Astrocyte (in vitro differentiated cells and primary cell): ENCODE data around the gene TUBA3C. TPM values are rescaled to one million over a fixed set of nuclear protein-coding genes. Genes with fewer than 3 reads are reported as not detected.

Experiments
- DNase-seq: peaks from one replicate; pipeline ENCODE4 v3.0.0-alpha.2; 2010; ENCODE audit warnings: low read depth
- FAIRE-seq: peaks from 2 replicates; lab custom pipeline; 2011; peaks lifted over from hg19 to GRCh38; lab: Jason Lieb, UNC
- H2AFZ ChIP-seq: 2 replicates; pipeline ENCODE4 v1.6.0; 2012; ENCODE audit warnings: low read depth, low read length, inconsistent platforms
- H3K27ac ChIP-seq: 2 replicates; pipeline ENCODE4 v1.5.1; 2011; ENCODE audit warnings: low read depth, low read length, inconsistent platforms
- H3K27me3 ChIP-seq: 2 replicates; pipeline ENCODE4 v1.6.0; 2011; ENCODE audit warnings: low read length, inconsistent platforms; ENCODE audit not compliant: insufficient read depth
- H3K36me3 ChIP-seq: 2 replicates; pipeline ENCODE4 v1.5.1; 2011; ENCODE audit warnings: low read length, inconsistent platforms; ENCODE audit not compliant: insufficient read depth
- H3K4me1 ChIP-seq: 2 replicates; pipeline ENCODE4 v1.5.1; 2011; ENCODE audit warnings: low read length, inconsistent platforms; ENCODE audit not compliant: insufficient read depth
- H3K4me2 ChIP-seq: 2 replicates; pipeline ENCODE4 v1.6.0; 2012; ENCODE audit warnings: low read length, inconsistent platforms
- H3K4me3 ChIP-seq: 2 replicates; pipeline ENCODE4 v1.5.1; 2011; ENCODE audit warnings: low read depth, mild to moderate bottlenecking, low read length, inconsistent platforms; ENCODE audit not compliant: insufficient read depth
- H3K79me2 ChIP-seq: 2 replicates; pipeline ENCODE4 v1.6.0; 2012; ENCODE audit warnings: mild to moderate bottlenecking, low read length, inconsistent platforms; ENCODE audit not compliant: insufficient read depth
- H3K9ac ChIP-seq: 2 replicates; pipeline ENCODE4 v1.6.0; 2012; ENCODE audit warnings: mild to moderate bottlenecking, low read length, inconsistent platforms
- H3K9me3 ChIP-seq: 2 replicates; pipeline ENCODE4 v1.5.1; 2012; ENCODE audit warnings: low read depth, mild to moderate bottlenecking, low read length, inconsistent platforms; ENCODE audit not compliant: insufficient read depth
- H4K20me1 ChIP-seq: 2 replicates; pipeline ENCODE4 v1.6.0; 2012; ENCODE audit warnings: low read length, inconsistent platforms; ENCODE audit not compliant: insufficient read depth
- H3K27ac Mint-ChIP-seq: one replicate; pipeline ENCODE4 v1.8.0; 2021; ENCODE audit warnings: mild to moderate bottlenecking, mixed read lengths; ENCODE audit not compliant: unreplicated experiment
- H3K27me3 Mint-ChIP-seq: one replicate; pipeline ENCODE4 v1.8.0; 2021; ENCODE audit warnings: low read depth, mixed read lengths; ENCODE audit not compliant: unreplicated experiment
- H3K36me3 Mint-ChIP-seq: one replicate; pipeline ENCODE4 v1.8.0; 2021; ENCODE audit warnings: low read depth, mixed read lengths; ENCODE audit not compliant: unreplicated experiment
- H3K4me1 Mint-ChIP-seq: one replicate; pipeline ENCODE4 v1.8.0; 2021; ENCODE audit warnings: low read depth, mixed read lengths; ENCODE audit not compliant: unreplicated experiment
- H3K4me3 Mint-ChIP-seq: one replicate; pipeline ENCODE4 v1.8.0; 2021; ENCODE audit warnings: mild to moderate bottlenecking, moderate library complexity, mixed read lengths; ENCODE audit not compliant: unreplicated experiment
- H3K9me3 Mint-ChIP-seq: one replicate; pipeline ENCODE4 v1.8.0; 2021; ENCODE audit warnings: mild to moderate bottlenecking, mixed read lengths; ENCODE audit not compliant: unreplicated experiment
- EZH2 ChIP-seq: IDR thresholded peaks from 2 replicates; pipeline ENCODE4 v1.6.1; 2012; ENCODE audit warnings: mild to moderate bottlenecking, low read length, inconsistent platforms; ENCODE audit not compliant: insufficient read depth
- total RNA-seq: library from RNA; stranded (reverse); gene quantifications from 2 replicates; pipeline ENCODE4 v1.2.1, GENCODE V29; 2021
- TF ChIP-seq, protein P1 (sequence below): IDR thresholded peaks from 2 replicates; pipeline ENCODE4 v1.5.1; 2011; ENCODE audit warnings: low read depth, mild to moderate bottlenecking, inconsistent platforms, low read length, moderate library complexity; ENCODE audit not compliant: insufficient read depth

The TUBA3C gene
- total RNA-seq, 1 donor from 2014 or later, result not detected

DNA sequence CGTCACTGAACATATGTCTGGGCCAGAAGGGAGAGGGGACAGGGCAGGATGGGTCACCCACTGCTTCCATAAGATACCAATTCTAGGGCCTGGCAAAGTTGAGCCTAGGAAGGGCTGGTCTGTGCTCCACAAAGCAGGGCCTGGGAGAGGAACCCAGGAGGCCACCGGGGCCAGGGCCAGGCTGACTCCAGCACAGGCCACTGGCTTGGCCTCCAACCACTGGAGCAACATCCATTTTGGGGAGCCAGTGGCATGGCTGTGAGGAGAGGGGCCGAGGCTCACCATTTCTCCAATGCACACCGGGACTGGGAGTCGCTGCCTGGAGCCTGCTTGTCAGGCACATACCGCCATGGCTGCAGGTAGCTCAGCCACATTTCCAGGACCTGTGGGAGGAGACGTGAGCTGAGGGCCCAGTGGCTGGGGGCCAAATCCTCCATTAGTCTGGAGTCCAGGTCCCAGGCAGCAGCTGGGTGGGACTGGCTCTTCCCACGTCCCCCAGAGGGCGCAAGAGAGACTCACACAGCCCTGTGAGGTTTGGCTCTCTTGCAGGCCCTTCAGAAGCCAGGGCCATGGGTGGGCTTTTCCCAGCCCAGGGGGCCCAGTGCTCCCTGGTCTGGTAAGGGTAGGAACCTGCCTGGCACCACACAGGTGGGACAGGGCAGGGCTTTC is 27.7 kb downstream of the TUBA3C start:
- no peak for TF ChIP-seq EZH2
- TF ChIP-seq, protein P1, sequence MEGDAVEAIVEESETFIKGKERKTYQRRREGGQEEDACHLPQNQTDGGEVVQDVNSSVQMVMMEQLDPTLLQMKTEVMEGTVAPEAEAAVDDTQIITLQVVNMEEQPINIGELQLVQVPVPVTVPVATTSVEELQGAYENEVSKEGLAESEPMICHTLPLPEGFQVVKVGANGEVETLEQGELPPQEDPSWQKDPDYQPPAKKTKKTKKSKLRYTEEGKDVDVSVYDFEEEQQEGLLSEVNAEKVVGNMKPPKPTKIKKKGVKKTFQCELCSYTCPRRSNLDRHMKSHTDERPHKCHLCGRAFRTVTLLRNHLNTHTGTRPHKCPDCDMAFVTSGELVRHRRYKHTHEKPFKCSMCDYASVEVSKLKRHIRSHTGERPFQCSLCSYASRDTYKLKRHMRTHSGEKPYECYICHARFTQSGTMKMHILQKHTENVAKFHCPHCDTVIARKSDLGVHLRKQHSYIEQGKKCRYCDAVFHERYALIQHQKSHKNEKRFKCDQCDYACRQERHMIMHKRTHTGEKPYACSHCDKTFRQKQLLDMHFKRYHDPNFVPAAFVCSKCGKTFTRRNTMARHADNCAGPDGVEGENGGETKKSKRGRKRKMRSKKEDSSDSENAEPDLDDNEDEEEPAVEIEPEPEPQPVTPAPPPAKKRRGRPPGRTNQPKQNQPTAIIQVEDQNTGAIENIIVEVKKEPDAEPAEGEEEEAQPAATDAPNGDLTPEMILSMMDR, result no peak
- H3K27ac Mint-ChIP-seq, result no peak overlapping the region
- H3K27ac ChIP-seq, result no peak overlapping the region
- H3K4me3 ChIP-seq, result no peak overlapping the region
- H3K4me1 ChIP-seq, result no peaks in the 10 kb centered on the region
- DNase-seq, result no peak
- H3K9me3 ChIP-seq, result peaks cover 45% of the 10 kb centered on the region
- H3K79me2 ChIP-seq, result no peaks in the 10 kb centered on the region
- no peak overlapping the region for H3K4me3 Mint-ChIP-seq
- no peaks in the 10 kb centered on the region for H3K4me1 Mint-ChIP-seq
- H3K9me3 Mint-ChIP-seq, result peaks cover 22% of the 10 kb centered on the region
- H4K20me1 ChIP-seq, result no peaks in the 10 kb centered on the region
- H3K9ac ChIP-seq, result no peak overlapping the region
- H3K36me3 ChIP-seq, result no peaks in the 10 kb centered on the region
- no peak overlapping the region for H3K4me2 ChIP-seq
- no peak overlapping the region for H2AFZ ChIP-seq
- peaks cover 1% of the 10 kb centered on the region for H3K36me3 Mint-ChIP-seq
- no peaks in the 10 kb centered on the region for H3K27me3 Mint-ChIP-seq
- no peak for FAIRE-seq
- H3K27me3 ChIP-seq, result no peaks in the 10 kb centered on the region

DNA sequence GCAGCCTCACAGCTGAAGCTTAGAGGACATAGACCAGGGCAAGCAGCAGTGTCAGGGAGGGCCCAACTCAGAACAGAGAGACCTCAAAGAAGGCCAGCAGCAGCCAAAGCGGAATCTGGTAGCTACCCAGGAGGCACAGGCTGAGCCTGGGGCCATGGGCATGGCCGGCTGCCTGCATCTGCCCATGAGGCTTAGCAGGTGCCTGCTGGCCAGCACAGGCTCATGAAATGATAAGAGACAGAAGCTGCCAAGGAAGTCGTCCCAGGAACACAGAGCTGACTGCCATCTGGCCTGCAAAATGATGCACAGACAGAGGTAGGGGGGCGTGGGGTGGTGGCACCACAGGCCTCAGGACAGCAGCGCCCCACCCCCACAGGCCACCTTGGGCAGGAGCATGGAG is 29.2 kb downstream of the TUBA3C start:
- H4K20me1 ChIP-seq, result no peaks in the 10 kb centered on the region
- H3K27me3 Mint-ChIP-seq, result no peaks in the 10 kb centered on the region
- peaks cover 46% of the 10 kb centered on the region for H3K9me3 ChIP-seq
- no peaks in the 10 kb centered on the region for H3K79me2 ChIP-seq
- DNase-seq, result no peak
- TF ChIP-seq, protein P1, result no peak
- TF ChIP-seq EZH2, result no peak
- H3K9me3 Mint-ChIP-seq, result peaks cover 17% of the 10 kb centered on the region
- H3K4me1 Mint-ChIP-seq, result no peaks in the 10 kb centered on the region
- no peak overlapping the region for H3K27ac ChIP-seq
- no peaks in the 10 kb centered on the region for H3K4me1 ChIP-seq
- no peak overlapping the region for H2AFZ ChIP-seq
- FAIRE-seq, result no peak
- no peak overlapping the region for H3K4me2 ChIP-seq
- no peak overlapping the region for H3K27ac Mint-ChIP-seq
- H3K27me3 ChIP-seq, result no peaks in the 10 kb centered on the region
- H3K4me3 Mint-ChIP-seq, result no peak overlapping the region
- H3K4me3 ChIP-seq, result no peak overlapping the region
- H3K9ac ChIP-seq, result no peak overlapping the region
- no peaks in the 10 kb centered on the region for H3K36me3 ChIP-seq
- peaks cover 1% of the 10 kb centered on the region for H3K36me3 Mint-ChIP-seq

- no peaks in the 10 kb centered on the region for H3K27me3 Mint-ChIP-seq
- no peak for TF ChIP-seq EZH2
- TF ChIP-seq, protein P1, result no peak
- H3K27ac ChIP-seq, result no peak overlapping the region
- no peak overlapping the region for H3K4me3 Mint-ChIP-seq
- H3K36me3 ChIP-seq, result no peaks in the 10 kb centered on the region
- no peak for FAIRE-seq
- H3K27me3 ChIP-seq, result no peaks in the 10 kb centered on the region
- no peak overlapping the region for H3K9ac ChIP-seq
- H2AFZ ChIP-seq, result no peak overlapping the region
- H3K4me2 ChIP-seq, result no peak overlapping the region
- H3K27ac Mint-ChIP-seq, result no peak overlapping the region
- H3K79me2 ChIP-seq, result no peaks in the 10 kb centered on the region
- peaks cover 17% of the 10 kb centered on the region for H3K9me3 Mint-ChIP-seq
- no peaks in the 10 kb centered on the region for H3K4me1 Mint-ChIP-seq
- H3K36me3 Mint-ChIP-seq, result peaks cover 1% of the 10 kb centered on the region
- no peaks in the 10 kb centered on the region for H4K20me1 ChIP-seq
- DNase-seq, result no peak
- H3K4me3 ChIP-seq, result no peak overlapping the region
- H3K4me1 ChIP-seq, result no peaks in the 10 kb centered on the region
- H3K9me3 ChIP-seq, result peaks cover 46% of the 10 kb centered on the region
Observed at GRCh38 chr13:19151581-19152263, 29.9 kb downstream of the TUBA3C start.
